Measurements from ENCODE around the gene BGN.

GRCh38 chrX:153526801-153527200 lies 32.0 kb downstream of the BGN start:
- TF ChIP-seq CREB1 (IDR thresholded peaks at IDR 0.05; ENCODE audit: low read depth) (no peak), TCF12 (IDR thresholded peaks at IDR 0.05; ENCODE audit: low read depth) (no peak), RAD21 (IDR thresholded peaks at IDR 0.05; ENCODE audit: low read depth) (no peak), YY1 (IDR thresholded peaks at IDR 0.05; ENCODE audit: low read depth) (no peak), MAX (IDR thresholded peaks at IDR 0.05) (no peak), EGR1 (IDR thresholded peaks at IDR 0.05) (no peak), EP300 (IDR thresholded peaks at IDR 0.05; ENCODE audit: borderline replicate concordance) (no peak), TEAD4 (IDR thresholded peaks at IDR 0.05) (no peak), ZBTB7A (IDR thresholded peaks at IDR 0.05; ENCODE audit: low read depth) (no peak), TAF1 (IDR thresholded peaks at IDR 0.05; ENCODE audit: low read depth) (no peak), CEBPB (IDR thresholded peaks at IDR 0.05) (no peak), USF1 (IDR thresholded peaks at IDR 0.05) (no peak)
- TF ChIP-seq, protein P1, sequence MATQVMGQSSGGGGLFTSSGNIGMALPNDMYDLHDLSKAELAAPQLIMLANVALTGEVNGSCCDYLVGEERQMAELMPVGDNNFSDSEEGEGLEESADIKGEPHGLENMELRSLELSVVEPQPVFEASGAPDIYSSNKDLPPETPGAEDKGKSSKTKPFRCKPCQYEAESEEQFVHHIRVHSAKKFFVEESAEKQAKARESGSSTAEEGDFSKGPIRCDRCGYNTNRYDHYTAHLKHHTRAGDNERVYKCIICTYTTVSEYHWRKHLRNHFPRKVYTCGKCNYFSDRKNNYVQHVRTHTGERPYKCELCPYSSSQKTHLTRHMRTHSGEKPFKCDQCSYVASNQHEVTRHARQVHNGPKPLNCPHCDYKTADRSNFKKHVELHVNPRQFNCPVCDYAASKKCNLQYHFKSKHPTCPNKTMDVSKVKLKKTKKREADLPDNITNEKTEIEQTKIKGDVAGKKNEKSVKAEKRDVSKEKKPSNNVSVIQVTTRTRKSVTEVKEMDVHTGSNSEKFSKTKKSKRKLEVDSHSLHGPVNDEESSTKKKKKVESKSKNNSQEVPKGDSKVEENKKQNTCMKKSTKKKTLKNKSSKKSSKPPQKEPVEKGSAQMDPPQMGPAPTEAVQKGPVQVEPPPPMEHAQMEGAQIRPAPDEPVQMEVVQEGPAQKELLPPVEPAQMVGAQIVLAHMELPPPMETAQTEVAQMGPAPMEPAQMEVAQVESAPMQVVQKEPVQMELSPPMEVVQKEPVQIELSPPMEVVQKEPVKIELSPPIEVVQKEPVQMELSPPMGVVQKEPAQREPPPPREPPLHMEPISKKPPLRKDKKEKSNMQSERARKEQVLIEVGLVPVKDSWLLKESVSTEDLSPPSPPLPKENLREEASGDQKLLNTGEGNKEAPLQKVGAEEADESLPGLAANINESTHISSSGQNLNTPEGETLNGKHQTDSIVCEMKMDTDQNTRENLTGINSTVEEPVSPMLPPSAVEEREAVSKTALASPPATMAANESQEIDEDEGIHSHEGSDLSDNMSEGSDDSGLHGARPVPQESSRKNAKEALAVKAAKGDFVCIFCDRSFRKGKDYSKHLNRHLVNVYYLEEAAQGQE (IDR thresholded peaks at IDR 0.05; ENCODE audit: low read depth) = no peak

Measured in Ishikawa (cell line).